Dermis microvascular lymphatic vessel endothelial cell (primary cell): ENCODE measurements around the gene COMMD3. TPM values are rescaled to one million over a fixed set of nuclear protein-coding genes. Genes with fewer than 3 reads are reported as not detected.

ENCODE experiments used
- DNase-seq, 2 donors: peaks; one replicate each; pipeline versions ENCODE4 v3.0.0 to v3.0.0-alpha.2; 2010; ENCODE audit warnings: low read depth in 2 of 2
- total RNA-seq: library from RNA; depleted of rRNA; stranded (reverse); fragments of >200 nt; gene quantifications from 2 replicates; pipeline ENCODE4 v1.2.1, GENCODE V29; 2014

Gene COMMD3
- total RNA-seq, 1 donor from 2014 or later = 30.8 TPM

DNA sequence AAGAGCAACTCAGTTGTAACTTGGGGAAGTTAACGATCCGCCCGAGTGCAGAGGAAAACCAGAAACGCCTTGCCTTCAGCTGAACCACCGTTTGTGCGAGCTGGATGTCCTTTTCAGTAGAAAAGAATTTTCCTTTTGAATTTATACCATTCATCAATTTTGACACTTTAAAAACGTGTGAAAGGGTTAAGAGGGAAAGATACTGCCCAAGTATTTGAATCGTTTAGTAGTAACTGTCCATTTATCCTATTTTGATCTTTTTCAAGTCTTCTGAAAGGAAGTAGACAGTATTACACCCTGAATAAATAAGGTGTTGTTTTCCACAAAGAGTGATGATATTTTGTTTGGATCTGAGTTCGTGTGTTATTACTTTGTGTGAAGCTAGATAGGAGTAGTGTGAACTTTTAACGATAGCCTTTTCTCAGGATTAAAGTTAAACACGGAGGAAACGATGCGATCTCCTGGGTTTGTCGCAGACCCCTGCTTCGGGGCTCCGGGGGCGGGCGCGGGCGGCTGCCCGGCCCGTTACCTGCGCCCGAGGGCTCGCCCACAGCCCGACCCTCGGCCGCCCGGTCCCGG is 3.9 kb downstream of the COMMD3 start:
- DNase-seq = no peak

DNA sequence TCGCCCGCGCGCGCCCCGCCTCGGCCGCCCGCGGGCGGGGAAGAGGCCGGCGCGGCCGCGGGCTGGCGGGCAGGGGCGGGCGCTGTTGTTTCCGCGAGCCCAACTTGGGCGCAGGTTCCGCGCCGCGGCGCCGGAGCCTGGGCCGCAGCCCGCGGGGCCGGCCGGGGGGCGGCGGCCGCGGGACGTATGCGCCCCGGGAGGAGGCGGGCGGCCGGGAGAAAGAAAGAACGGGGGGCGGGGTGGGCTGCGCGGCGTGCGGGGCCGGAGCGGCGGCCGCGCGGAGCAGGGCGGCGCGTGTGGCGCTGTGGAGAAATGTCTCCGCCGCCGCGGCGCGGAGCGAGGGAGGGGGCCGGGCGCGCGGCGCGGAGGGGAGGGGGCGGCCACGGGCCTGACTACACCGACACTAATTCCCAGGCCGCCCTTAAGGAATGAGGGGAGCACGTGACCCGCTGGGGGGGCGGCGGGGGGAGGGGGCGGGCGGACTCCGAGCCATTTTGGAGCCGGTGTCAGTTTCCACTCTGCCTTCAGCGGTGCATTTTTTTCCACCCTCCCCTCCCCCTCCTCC is 4.5 kb downstream of the COMMD3 start, which contains the start of gene BMI1:
BMI1 (plus strand) TSS at position 509 of the 565 bp plus-strand sequence. CDS start 5,351 bp downstream, outside the sequence.
- DNase-seq = peak in 1 of 2 donors; percentile 74

DNA sequence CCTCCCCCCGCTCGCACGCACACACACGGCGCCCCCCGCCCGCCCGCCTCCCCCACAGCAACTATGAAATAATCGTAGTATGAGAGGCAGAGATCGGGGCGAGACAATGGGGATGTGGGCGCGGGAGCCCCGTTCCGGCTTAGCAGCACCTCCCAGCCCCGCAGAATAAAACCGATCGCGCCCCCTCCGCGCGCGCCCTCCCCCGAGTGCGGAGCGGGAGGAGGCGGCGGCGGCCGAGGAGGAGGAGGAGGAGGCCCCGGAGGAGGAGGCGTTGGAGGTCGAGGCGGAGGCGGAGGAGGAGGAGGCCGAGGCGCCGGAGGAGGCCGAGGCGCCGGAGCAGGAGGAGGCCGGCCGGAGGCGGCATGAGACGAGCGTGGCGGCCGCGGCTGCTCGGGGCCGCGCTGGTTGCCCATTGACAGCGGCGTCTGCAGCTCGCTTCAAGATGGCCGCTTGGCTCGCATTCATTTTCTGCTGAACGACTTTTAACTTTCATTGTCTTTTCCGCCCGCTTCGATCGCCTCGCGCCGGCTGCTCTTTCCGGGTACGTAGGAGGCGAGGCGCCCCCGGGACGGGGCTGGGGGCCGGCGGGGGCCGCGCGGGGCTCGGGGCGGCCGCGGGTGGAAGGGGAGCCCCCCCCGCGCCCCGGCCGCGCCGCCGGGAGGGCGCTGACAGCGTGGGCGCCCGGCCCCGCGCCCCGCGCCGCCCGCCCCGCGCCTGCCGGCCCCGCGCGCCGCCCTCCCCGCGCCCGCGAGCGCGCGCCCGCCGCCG is 5.2 kb downstream of the COMMD3 start:
- peak in 1 of 2 donors; percentile 74 for DNase-seq

DNA sequence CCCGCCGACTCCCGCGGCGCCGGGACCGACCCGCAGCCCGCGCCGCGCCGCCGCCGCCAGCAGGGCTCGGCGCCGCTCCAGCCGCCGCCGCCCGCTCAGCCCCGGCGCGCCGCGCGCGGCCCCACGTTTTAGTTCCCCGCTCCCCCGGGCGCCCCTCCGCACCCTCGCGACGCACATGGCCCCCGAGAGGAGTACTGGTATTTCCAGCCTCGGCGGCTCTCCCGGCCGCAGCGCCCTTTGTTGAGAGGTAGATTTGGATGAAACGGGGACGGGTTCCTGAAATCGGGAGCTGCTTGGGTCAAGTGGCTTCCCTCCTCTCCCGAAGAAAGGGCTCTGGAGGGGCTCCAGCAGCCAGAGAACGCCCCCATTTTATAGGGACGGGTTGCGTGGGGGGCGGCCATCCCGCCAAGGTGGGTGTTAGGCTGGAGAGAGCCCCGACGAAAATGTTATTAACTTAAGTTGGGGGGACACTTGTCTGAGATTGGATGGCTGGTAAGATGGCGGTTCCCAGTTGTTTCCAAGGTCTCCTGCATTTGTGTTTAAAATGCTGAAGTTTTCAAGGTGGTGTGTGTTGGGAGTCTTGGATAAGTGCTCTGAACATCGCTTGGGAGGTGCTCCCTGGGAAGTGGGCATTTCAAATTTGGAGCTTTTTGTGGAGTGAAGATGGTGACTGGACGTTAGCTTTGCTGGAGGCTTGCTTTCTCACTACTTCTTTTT is 5.9 kb downstream of the COMMD3 start:
- DNase-seq = peak in 1 of 2 donors; percentile 14

DNA sequence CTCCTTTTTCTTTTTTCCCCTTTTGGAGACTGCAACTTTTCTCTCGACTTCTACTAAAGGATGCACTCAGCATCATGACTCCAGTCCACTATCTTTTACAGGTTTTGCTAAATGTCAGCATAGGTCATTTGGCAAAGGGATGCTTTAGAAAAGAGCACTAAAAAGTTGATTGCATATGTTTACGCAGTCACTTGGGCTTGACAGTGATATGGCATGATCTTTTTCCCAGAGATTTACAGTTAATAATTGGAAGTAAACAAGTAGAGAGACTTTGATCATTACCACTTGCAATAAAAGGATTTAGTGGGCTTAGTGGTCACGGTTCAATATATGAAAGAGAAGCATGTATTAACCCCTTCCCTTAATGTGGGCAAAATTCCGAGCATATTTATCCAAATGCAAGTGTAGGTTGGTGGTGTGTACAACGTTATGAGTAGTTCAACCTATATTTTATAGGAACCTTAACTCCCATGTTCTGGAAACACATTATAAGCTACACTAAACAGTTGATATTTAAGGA is 6.5 kb downstream of the COMMD3 start:
- DNase-seq = no peak

DNA sequence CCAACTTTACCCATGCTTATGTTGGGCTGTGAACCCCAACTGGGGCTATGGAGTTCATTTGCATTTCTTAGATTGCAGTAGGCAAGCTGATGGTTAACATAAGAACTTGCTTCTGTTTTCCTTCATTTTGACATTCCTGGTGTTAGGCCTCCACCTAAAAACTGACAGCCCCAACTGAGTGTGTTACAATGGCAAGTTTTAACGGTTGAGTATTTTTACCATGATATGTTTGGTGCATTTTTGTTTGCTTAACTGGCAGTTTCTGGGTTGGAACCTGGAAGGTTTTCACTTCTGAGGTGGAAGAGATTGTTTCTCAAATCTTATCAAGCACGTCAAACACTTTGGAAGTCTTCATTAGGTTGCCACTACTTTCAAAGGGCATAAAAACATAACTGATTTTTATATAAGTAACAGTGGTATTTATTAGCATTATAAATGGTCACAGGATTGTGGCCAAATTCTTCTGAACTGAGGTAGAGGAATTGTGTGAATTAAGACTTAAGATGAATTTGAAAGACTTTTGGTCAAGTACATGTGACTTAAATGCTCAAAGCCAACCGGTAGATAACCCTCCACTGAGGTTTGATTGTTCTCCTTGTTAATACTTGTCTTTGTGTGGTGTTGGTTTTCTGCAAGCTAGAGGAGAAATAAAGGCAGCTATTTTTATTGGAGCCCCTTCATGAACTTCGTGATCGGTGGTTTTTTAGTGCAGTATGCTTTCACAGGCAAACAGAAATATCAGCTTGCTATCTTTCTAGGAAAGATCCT is 7.5 kb downstream of the COMMD3 start:
- no peak for DNase-seq

DNA sequence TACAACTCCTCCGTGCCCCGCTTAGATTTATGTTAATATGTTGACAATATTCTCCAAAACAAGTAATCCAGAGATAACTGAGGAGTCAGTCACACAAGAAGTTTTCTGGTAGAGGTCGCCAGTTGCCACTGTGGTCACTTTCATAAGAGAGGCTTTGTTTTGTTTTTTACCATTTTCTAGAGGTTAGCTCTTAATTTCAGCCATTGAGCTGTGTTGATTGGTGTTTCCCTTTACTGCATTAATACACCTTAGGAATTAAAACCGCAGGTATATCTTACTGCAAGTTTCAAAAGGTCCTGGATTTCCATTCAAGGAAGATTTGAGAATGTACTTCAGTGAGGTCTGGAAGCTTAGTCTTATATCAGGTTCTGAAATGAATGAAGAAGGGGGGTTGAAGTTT is 8.2 kb downstream of the COMMD3 start:
- no peak for DNase-seq

DNA sequence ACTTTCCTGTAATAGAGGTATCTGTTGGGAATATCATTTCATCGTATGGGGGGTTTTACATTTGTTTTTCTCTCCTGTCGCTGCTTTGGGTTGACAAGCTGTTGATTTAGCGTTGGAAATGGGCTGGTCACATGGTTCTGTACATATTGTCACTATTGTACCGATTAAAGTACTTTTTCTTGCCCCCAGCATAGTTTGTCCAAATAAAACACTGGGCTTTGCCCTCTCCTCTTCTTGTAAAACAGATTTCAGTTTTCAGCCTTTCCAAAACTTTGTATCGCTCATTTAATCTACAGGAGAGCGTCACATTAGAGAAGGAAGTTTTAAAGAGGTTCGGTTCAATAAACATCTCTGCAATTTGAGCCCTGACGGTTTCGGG is 8.7 kb downstream of the COMMD3 start:
- DNase-seq = no peak

DNA sequence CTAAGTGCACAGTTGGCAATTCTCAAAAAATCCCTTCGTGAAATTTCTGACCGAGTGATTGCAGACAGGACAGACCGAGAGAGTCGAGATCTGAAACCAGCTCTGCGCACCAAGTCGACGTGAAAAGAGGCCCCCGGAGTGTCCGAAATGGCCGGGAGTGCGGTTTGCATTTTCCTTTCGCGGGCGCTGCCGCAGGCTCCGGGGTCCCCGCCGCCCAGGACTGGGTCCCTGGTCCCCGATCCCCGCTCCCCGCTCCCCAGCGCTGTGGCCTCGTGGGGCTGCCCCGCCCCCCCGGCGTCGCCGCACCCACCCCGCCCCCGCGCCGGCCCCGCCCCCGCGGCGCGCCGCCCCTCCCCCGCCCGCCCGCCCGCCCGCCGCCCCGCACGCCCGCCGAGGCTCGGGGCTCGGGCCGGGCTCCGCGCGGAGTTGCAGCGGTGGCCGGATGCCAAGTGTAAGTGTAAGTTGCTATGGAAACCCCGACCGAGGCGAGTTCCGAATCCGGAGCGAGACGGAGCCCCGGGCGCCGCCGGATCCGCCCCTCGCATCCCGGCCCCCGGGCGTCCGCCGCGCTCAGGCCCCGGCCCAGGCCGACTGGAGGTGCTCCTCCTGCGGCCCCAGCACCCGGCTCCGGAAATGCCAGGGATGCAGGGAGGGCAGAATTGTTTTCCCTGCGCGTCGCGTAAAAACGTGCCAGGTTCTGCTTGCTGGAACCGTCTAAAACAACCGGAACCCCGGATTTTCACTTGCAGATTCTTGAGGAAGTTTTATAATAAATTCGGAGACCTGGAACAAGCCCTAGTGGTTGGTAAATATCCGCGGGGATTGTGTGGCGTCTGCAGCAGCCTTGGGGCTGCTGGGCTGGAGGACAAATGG is 9.3 kb downstream of the COMMD3 start:
- peak in 1 of 2 donors; percentile 71 for DNase-seq

DNA sequence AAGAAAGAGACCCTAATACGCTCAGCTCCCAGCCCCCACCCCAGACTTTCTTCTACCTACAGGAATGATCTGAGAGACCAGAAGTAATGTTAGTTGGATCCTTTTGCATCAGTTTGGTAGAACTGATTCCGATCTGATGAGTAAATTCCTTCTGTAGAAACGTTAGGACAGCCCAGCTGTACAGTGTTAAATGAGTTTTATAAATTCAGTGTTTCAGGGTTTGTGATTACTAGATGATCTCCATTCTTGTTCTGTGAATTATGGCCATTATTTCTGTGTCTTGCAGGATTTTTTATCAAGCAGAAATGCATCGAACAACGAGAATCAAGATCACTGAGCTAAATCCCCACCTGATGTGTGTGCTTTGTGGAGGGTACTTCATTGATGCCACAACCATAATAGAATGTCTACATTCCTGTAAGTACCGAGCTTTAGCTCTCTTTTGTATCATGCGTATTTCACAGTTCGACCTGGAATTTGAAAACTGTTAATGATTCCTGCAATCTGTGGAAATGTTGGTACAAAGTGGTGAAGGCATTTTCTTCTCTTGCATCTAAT is 10.0 kb downstream of the COMMD3 start:
- DNase-seq = no peak

DNA sequence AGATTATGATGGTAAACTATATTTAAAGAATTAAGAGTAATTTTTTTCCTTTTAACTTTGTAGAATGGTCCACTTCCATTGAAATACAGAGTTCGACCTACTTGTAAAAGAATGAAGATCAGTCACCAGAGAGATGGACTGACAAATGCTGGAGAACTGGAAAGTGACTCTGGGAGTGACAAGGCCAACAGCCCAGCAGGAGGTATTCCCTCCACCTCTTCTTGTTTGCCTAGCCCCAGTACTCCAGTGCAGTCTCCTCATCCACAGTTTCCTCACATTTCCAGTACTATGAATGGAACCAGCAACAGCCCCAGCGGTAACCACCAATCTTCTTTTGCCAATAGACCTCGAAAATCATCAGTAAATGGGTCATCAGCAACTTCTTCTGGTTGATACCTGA is 13.0 kb downstream of the COMMD3 start:
- no peak for DNase-seq

DNA sequence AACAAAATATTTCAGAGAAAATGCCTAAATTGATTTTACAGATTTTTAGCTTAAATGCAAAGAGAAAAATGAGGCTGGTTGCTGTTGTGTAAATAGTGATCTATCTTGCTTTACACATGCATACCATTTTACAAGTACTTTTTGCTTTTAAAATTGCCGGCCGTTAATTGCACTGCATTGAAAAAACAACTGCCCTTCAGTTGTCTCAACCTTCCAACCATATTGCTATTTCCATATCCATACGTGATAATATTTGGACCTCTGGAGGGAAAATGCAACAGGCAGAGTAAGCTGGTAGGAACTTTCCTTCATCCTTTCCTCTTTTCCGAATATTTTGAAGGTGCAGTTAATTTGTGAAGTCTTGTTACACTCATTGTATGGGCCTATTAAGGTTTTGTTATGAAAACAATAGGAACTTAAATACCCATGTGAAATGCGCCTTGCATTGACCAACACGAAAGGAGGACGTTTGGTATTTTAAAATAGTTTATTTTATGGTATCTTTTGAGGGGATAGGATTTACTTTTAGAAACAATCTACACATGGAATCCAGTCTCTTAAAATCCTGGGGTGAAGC is 16.0 kb downstream of the COMMD3 start:
- no peak for DNase-seq

DNA sequence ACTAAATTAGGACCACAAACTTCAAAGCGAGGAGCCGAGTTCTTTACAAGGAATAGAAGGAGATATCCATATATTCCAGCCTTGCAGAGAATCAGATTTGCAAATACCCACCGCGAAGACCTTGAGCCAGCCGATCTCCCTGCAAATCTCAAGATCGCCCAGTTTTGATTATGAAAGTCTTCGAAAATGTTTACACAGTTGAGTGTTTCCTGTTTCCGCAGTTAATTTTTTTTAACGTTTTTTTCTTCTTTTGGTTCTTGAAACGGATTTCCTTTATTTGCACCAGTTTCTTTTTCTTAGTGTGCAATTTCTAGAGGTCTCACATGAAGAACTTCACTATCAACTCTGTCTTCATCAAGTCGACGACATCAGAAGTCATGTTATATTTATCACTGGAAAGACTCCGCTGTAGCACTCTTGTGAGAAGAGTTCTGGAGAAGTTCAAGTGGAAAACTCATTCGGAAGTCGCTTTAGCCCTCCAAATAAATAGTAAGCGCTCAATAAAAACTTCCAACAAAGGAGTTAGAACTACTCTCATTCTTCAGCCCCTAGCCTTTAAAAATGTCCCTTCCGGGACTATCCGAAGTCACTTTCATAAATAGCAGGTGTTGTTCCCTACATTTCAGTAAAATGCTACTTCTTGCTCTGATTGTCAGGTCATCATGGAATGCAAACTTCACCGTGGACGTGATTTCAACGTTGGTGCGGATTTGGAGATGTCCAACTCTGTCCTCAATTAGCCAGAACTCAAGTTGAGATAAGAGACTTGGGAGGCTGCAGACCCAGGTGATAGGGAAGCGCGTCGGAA is 17.2 kb downstream of the COMMD3 start:
- DNase-seq = no peak

DNA sequence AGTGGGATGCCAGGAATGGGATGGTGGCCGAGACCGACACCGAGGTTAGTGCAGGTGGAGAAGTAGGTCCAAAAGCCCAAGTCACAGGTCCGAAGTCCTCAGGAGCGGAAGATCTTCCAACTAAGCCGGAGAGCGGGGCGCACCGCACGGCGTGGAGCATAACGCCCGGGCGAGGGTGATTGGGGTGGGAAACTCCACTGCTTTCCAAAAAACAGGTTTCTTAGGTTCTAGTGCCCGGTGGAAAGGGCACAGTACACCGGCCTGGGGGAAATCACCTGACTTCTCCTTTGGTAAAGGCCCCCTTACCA is 17.7 kb downstream of the COMMD3 start:
- DNase-seq = no peak

DNA sequence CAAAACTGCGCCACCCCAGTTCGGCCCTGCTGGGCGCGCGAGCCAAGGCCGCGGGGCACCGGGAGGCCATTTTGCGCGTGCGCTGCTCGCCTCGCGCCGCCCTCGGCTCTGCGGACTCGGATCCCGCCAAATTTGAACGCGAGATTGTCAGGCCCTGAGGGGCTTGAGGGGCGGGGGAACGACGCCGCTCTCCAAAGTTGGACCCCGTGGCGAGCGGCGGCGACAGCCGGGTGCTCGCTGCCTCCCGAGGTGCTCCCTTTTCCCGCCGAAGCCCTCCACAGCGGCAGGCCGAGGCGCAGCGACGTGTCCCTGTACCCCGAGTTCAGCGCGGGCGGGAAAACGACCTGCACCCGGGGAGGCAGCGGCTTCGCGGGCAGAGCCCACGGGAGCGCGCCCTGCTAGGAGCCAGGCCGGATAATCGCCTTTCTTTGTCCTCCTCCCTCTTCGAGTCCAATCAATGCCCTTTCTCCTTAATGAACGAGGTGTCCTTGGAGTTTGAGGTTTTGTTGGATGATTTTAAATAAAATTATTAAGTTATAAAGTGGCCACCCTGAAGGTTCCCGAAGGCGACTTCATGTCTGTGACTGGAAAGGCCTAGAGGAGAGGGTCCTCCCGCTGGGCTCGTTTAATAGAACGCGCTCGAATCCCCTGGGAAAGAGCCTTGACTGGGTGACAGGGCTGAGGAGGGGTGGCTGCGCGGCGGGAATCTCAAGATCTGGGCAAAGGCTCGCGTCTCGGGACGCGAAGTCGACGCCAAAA is 18.4 kb downstream of the COMMD3 start:
- DNase-seq = no peak

DNA sequence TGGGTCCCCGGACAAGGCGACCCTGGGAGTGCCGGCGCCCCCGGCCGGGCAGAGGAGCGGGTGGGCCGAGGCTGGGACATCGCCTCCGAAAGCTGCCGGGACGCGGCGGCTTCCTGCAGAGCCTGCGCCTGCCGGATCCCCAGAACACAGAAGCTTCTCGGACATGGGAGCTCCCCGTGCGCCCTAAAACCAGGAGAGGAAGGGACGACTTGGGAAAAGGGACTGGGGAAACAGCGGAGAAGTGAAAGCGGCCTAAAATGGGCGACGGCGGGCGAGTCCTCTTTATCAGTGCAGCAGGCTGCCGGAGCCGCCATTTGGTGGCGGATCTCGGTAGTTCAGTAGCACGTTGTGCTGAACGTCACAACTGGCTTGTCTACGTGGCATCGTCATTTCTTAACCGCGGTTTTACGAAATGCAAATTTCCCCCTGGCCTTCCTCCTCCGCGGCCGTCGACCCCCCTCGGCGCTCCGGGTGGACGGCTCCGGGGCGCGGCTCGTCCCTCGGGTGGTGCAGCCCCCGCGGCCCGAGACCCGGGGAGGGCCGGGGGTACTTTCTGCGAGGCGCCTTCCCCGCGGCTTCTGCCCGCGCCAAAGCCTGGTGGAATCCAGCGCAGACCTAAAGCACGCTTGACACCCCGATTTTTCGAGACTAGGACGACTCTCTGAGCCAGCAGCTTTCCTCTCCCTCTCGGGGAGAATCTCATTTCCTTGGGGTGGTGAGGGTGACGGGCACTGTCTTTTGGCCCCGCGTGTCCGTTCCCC is 19.2 kb downstream of the COMMD3 start:
- peak in 1 of 2 donors; percentile 66 for DNase-seq

DNA sequence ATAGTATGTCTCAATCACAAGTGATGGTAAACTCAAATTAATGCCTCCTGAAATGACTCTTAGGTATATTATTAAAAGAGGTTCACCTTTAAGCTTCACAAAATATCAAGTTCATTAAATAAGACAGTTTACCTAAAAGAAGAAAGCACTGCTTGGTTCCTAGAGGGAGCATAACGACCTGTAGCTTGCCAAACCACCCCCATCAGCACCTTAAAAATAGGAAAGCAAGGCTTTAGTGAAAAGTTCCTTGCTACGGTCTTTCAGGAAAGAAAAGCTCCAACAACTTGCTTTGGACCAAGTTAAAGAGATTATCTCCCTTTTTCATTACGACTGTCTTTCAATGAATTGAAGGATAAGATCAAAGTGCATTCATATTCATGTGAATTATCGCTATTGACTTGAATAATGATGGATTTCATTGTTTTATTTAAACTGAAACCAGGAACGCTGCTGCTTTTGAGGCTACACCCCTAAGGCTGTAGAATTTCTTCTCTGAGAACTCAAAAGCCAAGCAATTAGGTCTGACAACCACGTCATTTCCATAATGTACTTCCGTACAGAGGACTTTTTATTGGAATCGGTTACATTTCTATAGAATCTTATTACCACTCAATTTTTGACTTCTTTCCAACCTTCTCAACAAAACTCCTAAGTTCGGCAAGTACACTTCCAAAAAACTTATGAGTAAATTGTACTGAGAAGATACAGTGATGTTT is 22.2 kb downstream of the COMMD3 start:
- DNase-seq = no peak
